ENCODE data around the gene NDC1. TPM values are rescaled to one million over a fixed set of nuclear protein-coding genes. Genes with fewer than 3 reads are reported as not detected.

The NDC1 gene
- total and polyA plus RNA-seq, 12 donors = 2.0 to 8.0 (median 5.7) TPM

DNA sequence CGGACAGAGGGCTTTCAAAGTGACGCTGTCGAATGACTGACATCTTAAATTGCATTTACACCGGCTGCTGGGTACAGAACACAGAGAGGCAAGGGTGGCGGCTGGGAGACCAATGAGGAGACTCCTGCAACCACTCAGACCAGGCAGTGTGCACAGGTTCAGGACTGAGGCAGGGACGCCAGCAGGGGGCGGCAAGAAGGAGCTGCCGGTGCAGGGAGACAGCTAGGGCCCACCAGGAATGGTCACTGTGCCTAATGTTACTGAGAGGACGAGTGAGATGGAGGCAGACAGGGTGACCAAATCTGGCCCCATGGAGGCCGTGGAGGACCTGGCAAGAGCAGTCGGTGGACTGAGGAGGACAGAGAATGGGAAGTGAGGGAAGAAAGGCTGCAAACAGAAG, 122.6 kb downstream of the NDC1 start:
- H3K4me3 ChIP-seq = no peak overlapping the region
- no peak overlapping the region for H3K27ac ChIP-seq
- no peaks in the 10 kb centered on the region for H3K9me3 ChIP-seq
- no peak for DNase-seq
- TF ChIP-seq, protein P1, sequence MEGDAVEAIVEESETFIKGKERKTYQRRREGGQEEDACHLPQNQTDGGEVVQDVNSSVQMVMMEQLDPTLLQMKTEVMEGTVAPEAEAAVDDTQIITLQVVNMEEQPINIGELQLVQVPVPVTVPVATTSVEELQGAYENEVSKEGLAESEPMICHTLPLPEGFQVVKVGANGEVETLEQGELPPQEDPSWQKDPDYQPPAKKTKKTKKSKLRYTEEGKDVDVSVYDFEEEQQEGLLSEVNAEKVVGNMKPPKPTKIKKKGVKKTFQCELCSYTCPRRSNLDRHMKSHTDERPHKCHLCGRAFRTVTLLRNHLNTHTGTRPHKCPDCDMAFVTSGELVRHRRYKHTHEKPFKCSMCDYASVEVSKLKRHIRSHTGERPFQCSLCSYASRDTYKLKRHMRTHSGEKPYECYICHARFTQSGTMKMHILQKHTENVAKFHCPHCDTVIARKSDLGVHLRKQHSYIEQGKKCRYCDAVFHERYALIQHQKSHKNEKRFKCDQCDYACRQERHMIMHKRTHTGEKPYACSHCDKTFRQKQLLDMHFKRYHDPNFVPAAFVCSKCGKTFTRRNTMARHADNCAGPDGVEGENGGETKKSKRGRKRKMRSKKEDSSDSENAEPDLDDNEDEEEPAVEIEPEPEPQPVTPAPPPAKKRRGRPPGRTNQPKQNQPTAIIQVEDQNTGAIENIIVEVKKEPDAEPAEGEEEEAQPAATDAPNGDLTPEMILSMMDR (IDR thresholded peaks at IDR 0.05) = peak in 7 of 9 donors; percentile 9 to 49 (median 41)
- intact Hi-C loops (cut with DNase I) = no loop called here
- no peaks in the 10 kb centered on the region for H3K36me3 ChIP-seq
- peak in 2 of 8 donors; percentile 29 to 41 for ATAC-seq
- H3K4me1 ChIP-seq = no peaks in the 10 kb centered on the region
- peaks cover 0 to 44% (median 26%) of the 10 kb centered on the region in 7 donors for H3K27me3 ChIP-seq
- 33 to 41% methylated on average over 11 of the region's 11 CpGs for WGBS, 2 donors

Other genes with a start within 250 kb of the NDC1 start
- under 1 TPM in 4 of 10 donors, not detected in 6; 0.09 to 0.10 (median 0.09) TPM for gene GLIS1, start 99.1 kb downstream of the NDC1 start, total RNA-seq
- under 1 TPM in 1 of 2 donors, not detected in 1; 0.06 TPM for gene GLIS1, start 99.1 kb downstream of the NDC1 start, polyA plus RNA-seq
- gene YIPF1, start 51.5 kb upstream of the NDC1 start, total RNA-seq = 10 to 100 TPM; 10.2 to 20.1 (median 13.2) TPM
- 10 to 100 TPM in 1 of 2 donors, 1 to 10 TPM in 1; 9.6 to 22.1 TPM for gene YIPF1, start 51.5 kb upstream of the NDC1 start, polyA plus RNA-seq
- not detected for gene DIO1, start 55.9 kb upstream of the NDC1 start, total RNA-seq
- not detected for gene DIO1, start 55.9 kb upstream of the NDC1 start, polyA plus RNA-seq
- 10 to 100 TPM in 6 of 10 donors, 1 to 10 TPM in 4; 7.8 to 16.0 (median 10.7) TPM for gene IFT25, start 107.4 kb upstream of the NDC1 start, total RNA-seq
- 10 to 100 TPM in 1 of 2 donors, 1 to 10 TPM in 1; 9.9 to 12.3 TPM for gene IFT25, start 107.4 kb upstream of the NDC1 start, polyA plus RNA-seq
- 10 to 100 TPM; 10.4 to 16.5 (median 14.8) TPM for gene LRRC42, start 108.1 kb upstream of the NDC1 start, total RNA-seq
- gene LRRC42, start 108.1 kb upstream of the NDC1 start, polyA plus RNA-seq = 10 to 100 TPM in 1 of 2 donors, 1 to 10 TPM in 1; 2.9 to 13.2 TPM
- gene LDLRAD1, start 179.9 kb upstream of the NDC1 start, total RNA-seq = not detected
- gene LDLRAD1, start 179.9 kb upstream of the NDC1 start, polyA plus RNA-seq = not detected
- gene TMEM59, start 214.9 kb upstream of the NDC1 start, total RNA-seq = 100 to 1,000 TPM; 285 to 474 (median 345) TPM
- gene TMEM59, start 214.9 kb upstream of the NDC1 start, polyA plus RNA-seq = 100 to 1,000 TPM in 1 of 2 donors, 10 to 100 TPM in 1; 98.2 to 231 TPM
- 1 to 10 TPM; 2.3 to 5.9 (median 4.1) TPM for gene TCEANC2, start 215.3 kb upstream of the NDC1 start, total RNA-seq
- gene TCEANC2, start 215.3 kb upstream of the NDC1 start, polyA plus RNA-seq = 1 to 10 TPM; 1.4 to 2.6 TPM

All from heart right ventricle (tissue), 16 donors.